ENCODE data around the gene UVSSA.

UVSSA gene

GRCh38 chr4:1327526-1328266 lies 19.3 kb upstream of the UVSSA start:
- POLR2A ChIA-PET: no interaction called here
- CTCF ChIA-PET: interaction anchor here (1.1 to 1.5 kb wide), 3 partner anchors 18 to 28 kb away, joined by 3 to 5 read pairs (median 4); no protein-coding TSS in a partner anchor
- TF ChIP-seq CTCF (IDR thresholded peaks at IDR 0.05; ENCODE audit: control extremely low read depth, extremely low read depth, low read depth, missing control alignments): no peak
- no peak for DNase-seq (ENCODE audit: extremely low spot score)

GRCh38 chr4:1328267-1329155 lies 18.5 kb upstream of the UVSSA start:
- TF ChIP-seq CTCF (IDR thresholded peaks at IDR 0.05; ENCODE audit: control extremely low read depth, extremely low read depth, low read depth, missing control alignments): no peak
- ChIA-PET CTCF (interaction anchor here (1.1 kb wide), 1 partner anchor 17 kb away, joined by 3 read pairs; no protein-coding TSS in a partner anchor), POLR2A (no interaction called here)
- DNase-seq (ENCODE audit: extremely low spot score): no peak

GRCh38 chr4:1329408-1330371 lies 17.3 kb upstream of the UVSSA start:
- no peak for DNase-seq (ENCODE audit: extremely low spot score)
- ChIA-PET POLR2A (no interaction called here), CTCF (interaction anchor here (1.3 kb wide), 1 partner anchor 198 kb away, joined by 4 read pairs; no protein-coding TSS in a partner anchor)
- no peak for TF ChIP-seq CTCF (IDR thresholded peaks at IDR 0.05; ENCODE audit: control extremely low read depth, extremely low read depth, low read depth, missing control alignments)

- TF ChIP-seq CTCF (IDR thresholded peaks at IDR 0.05; ENCODE audit: control extremely low read depth, extremely low read depth, low read depth, missing control alignments): no peak
- CTCF ChIA-PET: interaction anchor here (1.3 kb wide), 1 partner anchor 200 kb away, joined by 4 read pairs; no protein-coding TSS in a partner anchor
- POLR2A ChIA-PET: no interaction called here
- no peak for DNase-seq (ENCODE audit: extremely low spot score)
Measured at GRCh38 chr4:1330761-1331590, 16.0 kb upstream of the UVSSA start.

- POLR2A ChIA-PET: no interaction called here
- CTCF ChIA-PET: interaction anchor here (1.2 to 1.4 kb wide), 2 partner anchors 14 to 25 kb away, joined by 3 to 5 read pairs; partner anchors contain the start of gene UVSSA
- no peak for TF ChIP-seq CTCF (IDR thresholded peaks at IDR 0.05; ENCODE audit: control extremely low read depth, extremely low read depth, low read depth, missing control alignments)
- no peak for DNase-seq (ENCODE audit: extremely low spot score)
Measured at GRCh38 chr4:1331591-1332353, 15.2 kb upstream of the UVSSA start.

All from GM10248 (cell line).